Activated CD8-positive, alpha-beta memory T cell treated with anti-CD3 and anti-CD28 coated beads for 4 hours (primary cell): ENCODE data around the gene RPS6KL1.

Experiments used
- DNase-seq, 2 donors: peaks; one replicate each; pipeline ENCODE4 v3.0.0-alpha.2; 2020; ENCODE audit warnings: low read depth in 2 of 2

RPS6KL1 gene

GRCh38 chr14:74951443-74952179 lies 28.6 kb upstream of the RPS6KL1 start:
- DNase-seq: no peak

GRCh38 chr14:74950795-74951442 lies 27.9 kb upstream of the RPS6KL1 start:
- DNase-seq: no peak

GRCh38 chr14:74949859-74950573 lies 27.0 kb upstream of the RPS6KL1 start:
- no peak for DNase-seq

DNA sequence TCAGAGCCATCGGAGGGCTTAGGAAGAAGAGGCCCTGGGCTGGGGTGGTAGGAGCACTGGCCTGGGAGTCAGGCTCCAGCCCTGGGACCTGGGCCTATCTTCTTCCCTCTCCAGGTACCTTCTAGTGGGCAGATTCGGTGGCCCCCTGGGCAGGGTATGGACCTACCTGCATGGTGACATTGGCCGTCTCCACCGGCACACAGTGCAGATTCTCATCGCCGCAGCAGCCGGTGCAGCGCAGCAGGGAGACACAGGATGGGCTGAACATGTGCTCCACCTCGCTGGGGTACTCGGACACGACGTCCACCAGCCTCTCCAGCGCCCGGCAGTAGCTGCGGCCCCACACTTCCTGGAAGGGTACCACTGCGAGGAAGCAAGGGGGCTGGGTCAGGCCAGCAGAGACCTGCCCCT lies 26.1 kb upstream of the RPS6KL1 start:
- DNase-seq: no peak

- DNase-seq: no peak
Observed at GRCh38 chr14:74948228-74949175, 25.4 kb upstream of the RPS6KL1 start.

- DNase-seq: no peak
Observed at GRCh38 chr14:74947353-74948227, 24.5 kb upstream of the RPS6KL1 start.

DNA sequence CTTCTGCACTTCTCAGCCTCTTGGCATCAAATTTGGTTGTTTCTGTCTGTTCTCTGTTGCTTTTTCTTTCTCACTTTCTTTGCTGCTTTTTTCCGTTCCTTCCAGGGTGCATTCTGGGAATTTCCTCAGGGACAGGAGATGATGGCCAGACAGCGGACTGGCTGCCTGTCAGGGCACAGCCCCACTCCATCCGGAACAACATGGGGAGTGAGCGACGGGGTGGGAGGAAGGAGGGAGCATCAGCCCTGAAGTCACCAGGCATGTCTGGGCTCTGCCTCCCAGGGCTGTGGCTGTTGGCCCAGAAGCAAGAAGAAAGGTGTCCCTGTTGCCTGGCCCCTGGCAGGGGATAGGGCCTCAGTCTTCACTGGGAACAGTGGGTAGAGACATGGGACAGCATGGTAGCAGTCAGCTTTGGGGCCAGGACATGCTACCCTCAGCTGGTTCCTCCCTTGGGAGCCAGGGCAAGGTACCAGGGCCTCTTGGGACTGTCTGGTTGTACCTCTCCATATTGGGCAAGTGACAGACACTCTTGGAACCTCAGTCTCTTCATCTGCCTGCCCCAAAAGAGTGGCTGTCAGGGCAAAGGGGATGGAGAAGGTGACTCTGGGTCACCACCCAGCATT lies 23.7 kb upstream of the RPS6KL1 start:
- no peak for DNase-seq

- peak; percentile 49 to 53 for DNase-seq
Observed at GRCh38 chr14:74945852-74946658, 23.0 kb upstream of the RPS6KL1 start.

DNA sequence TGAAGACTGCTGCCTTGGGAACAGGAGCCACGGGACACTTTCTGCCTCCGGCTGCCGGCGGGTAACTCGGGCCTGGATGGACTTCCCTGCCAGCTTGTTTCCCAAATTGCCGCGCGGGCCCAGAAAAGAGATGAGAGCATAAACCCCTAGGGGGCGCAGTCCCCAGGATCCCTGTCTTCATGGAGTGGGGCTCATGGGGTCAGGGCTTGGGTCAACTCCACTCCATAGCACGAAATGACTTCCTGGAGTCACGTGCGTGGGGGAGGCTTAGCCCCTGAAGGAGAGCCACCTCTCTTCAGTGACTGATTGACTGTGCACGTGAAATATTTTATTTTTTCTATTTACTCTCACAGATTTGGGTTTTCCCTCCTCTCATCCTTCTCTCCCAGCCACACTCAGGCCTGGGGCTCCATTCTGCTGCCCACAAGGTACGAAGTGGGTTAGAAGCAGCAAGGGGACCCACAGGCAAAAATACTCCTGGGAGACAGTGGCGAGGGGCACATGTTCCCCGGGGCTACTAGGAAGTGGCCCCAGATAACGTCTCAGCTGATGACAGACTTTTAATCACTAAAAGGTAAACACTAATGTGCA lies 22.3 kb upstream of the RPS6KL1 start:
- no peak for DNase-seq

GRCh38 chr14:74942608-74943007 lies 19.5 kb upstream of the RPS6KL1 start:
- no peak for DNase-seq

DNA sequence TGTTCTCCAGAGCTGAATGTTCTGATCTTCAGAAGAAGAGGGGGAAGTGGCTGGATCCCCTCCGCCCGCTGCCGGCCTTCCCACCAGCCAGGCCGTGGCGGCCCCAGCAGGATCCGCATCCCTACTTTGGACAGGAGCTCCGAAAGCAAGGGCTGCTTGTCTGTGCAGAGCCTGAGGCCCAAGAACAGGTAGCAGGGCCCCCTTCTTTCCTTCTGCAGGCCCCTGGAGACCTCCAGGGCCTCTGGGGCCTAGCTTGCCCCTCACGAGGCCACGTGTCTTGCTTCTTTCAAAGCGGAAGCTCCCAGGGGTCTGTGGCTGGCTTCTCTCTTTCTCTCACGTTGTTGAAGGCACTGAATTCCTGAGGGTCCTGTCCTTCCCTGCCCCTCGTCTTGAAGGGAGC lies 19.1 kb upstream of the RPS6KL1 start:
- DNase-seq: no peak

- DNase-seq: peak; percentile 28 to 49
Observed at GRCh38 chr14:74941676-74942097, 18.6 kb upstream of the RPS6KL1 start.

GRCh38 chr14:74940956-74941565 lies 18.0 kb upstream of the RPS6KL1 start:
- no peak for DNase-seq

GRCh38 chr14:74938531-74939495 lies 15.8 kb upstream of the RPS6KL1 start:
- DNase-seq: no peak

GRCh38 chr14:74937171-74937570 lies 14.1 kb upstream of the RPS6KL1 start:
- DNase-seq: no peak

DNA sequence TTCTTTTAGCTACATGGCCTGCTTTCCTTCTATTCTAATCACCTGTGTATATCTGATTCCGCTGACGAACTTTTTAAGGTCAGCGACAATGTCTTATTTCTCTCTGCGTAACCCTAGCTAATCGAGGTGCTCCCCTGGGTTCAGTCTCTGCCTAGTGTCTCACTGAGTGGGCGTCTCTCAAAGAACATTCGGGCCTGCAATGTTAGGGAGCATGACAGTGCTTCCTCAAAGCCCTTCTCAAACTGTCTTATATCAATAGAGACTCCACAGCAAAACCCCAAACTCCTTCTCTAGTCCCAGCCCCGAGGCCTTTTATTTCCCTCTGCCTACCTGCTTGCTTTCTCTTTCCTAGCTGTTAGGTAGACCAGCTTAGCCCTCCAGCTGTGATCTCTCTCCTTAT lies 13.7 kb upstream of the RPS6KL1 start:
- DNase-seq: no peak

DNA sequence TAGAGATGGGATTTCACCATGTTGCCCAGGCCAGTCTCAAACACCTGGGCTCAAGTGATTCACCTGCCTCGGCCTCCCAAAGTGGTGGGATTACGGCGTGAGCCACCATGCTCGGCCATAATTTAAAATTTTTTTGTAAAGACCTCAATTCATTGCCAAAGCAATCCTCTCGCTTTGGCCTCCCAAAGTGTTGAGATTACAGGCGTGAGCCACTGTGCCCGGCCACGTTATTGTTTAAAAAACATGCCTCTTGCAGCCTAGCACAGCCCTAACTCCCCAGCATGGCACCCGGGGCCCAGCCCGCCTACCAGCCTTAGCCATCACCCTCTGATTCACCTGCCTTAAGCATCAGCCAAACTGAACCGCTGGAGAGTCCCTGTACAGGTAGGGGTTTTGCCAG lies 13.1 kb upstream of the RPS6KL1 start:
- DNase-seq: no peak

- no peak for DNase-seq
Observed at GRCh38 chr14:74935360-74935680, 12.3 kb upstream of the RPS6KL1 start.
